SJSA1 (cell line): ENCODE data around the gene SPTY2D1. TPM values are rescaled to one million over a fixed set of nuclear protein-coding genes. Genes with fewer than 3 reads are reported as not detected.

ENCODE experiments used
- DNase-seq, 2 experiments: peaks; one replicate each; pipeline ENCODE4 v3.0.0-alpha.2; 2015 to 2020; ENCODE audit warnings: low spot score in 2 of 2, low read depth in 1 of 2
- H3K27ac ChIP-seq: fragments of 250-450 bp; sonication (Bioruptor Pico); 2 replicates; pipeline ENCODE4 v1.5.1; 2020; ENCODE audit warnings: mild to moderate bottlenecking, moderate library complexity
- H3K27me3 ChIP-seq: fragments of 250-450 bp; sonication (Bioruptor Pico); replicated peaks from 2 replicates; pipeline ENCODE4 v1.5.1; 2020; ENCODE audit warnings: mild to moderate bottlenecking, moderate library complexity
- H3K36me3 ChIP-seq: fragments of 250-450 bp; sonication (Bioruptor Pico); 2 replicates; pipeline ENCODE4 v1.5.1; 2020; ENCODE audit warnings: mild to moderate bottlenecking
- H3K4me1 ChIP-seq: fragments of 250-450 bp; sonication (Bioruptor Pico); replicated peaks from 2 replicates; pipeline ENCODE4 v1.6.1; 2021; ENCODE audit warnings: mild to moderate bottlenecking
- H3K4me3 ChIP-seq: fragments of 250-450 bp; sonication (Bioruptor Pico); 2 replicates; pipeline ENCODE4 v1.5.1; 2020; ENCODE audit warnings: mild to moderate bottlenecking
- H3K9me3 ChIP-seq: fragments of 250-450 bp; sonication (Bioruptor Pico); replicated peaks from 2 replicates; pipeline ENCODE4 v1.5.1; 2020; ENCODE audit warnings: mild to moderate bottlenecking
- total RNA-seq: library from RNA; depleted of rRNA; stranded (reverse); fragments of >200 nt; shearing (Covaris generic); gene quantifications from 2 replicates; pipeline ENCODE4 v1.2.3, GENCODE V29; 2014; rRNA removed

Gene SPTY2D1
- total RNA-seq, 1 experiment from 2014 or later: 13.3 TPM

DNA sequence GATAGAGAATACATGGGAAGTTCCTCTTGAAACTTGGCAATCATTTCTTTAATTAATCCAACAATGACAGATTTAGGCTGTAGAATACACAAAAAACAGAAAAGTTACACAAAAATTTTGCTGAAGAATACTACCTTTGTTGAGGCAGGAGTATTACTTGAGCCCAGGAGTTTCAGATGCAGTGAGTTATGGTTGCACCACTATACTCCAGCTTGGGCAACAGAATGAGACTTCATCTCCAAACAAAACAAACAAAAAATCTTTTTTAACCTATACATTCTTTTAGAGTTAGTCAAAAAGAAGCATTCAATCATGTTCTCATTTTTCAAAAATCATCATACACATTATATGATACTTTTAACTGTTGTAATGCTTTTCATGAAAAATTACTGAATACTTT, 67.7 kb downstream of the SPTY2D1 start:
- no peaks in the 10 kb centered on the region for H3K27me3 ChIP-seq
- no peak overlapping the region for H3K27ac ChIP-seq
- H3K36me3 ChIP-seq: no peaks in the 10 kb centered on the region
- no peaks in the 10 kb centered on the region for H3K4me1 ChIP-seq
- no peak for DNase-seq
- H3K4me3 ChIP-seq: no peak overlapping the region
- no peaks in the 10 kb centered on the region for H3K9me3 ChIP-seq

DNA sequence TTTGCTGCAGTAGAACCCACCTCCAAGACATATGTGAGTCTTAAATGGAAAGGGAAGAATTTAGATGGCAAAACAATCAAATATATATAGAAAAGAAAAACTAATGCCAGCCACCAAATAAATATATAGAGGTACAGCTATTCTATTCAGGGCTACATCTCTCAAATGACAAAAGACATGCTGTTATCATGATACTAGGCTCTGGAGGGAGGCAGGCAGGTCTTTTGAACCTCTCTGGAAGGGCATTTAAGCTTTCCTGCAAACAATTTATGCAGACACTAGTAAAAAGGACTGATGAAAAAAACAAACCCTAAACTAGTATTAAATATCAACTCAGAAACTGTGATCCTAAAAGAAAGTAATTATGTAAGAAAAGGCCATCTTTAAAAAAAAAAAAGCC, 70.0 kb downstream of the SPTY2D1 start:
- Histone ChIP-seq H3K36me3 (no peaks in the 10 kb centered on the region), H3K4me3 (no peak overlapping the region), H3K4me1 (no peaks in the 10 kb centered on the region), H3K9me3 (no peaks in the 10 kb centered on the region), H3K27ac (no peak overlapping the region), H3K27me3 (no peaks in the 10 kb centered on the region)
- DNase-seq: no peak

DNA sequence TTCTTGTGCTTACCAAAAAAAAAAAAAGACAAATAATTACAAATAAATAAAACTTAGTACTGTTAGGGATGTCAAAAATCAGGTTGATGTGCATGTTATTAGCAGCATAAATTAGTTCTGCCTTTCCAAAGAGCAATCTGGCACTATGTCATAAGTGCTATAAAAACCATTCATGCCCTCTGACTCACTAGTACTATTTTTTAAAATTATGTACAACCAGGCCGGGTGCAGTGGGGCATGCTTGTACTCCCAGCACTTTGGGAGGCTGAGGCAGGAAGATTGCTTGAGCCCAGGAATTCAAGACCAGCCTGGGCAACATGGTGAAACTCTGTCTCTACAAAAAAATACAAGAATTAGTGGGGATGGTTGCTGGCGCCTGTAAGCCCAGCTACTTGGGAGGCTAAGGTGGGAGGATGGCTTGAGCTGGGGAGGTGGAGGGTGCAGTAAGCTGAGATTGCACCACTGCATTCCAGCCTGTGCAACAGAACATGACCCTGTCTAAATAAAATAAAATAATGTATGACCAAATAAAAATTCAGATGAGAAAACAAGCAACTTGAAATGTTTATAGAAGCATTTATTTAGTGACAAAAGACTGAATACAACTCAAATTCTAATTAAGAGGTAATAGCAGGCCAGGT, 70.9 kb downstream of the SPTY2D1 start:
- DNase-seq: no peak

More for the DNA sequence above, 70.9 kb downstream of the SPTY2D1 start:
- Histone ChIP-seq H3K36me3 (peaks cover under 1% of the 10 kb centered on the region; the same call in 1 of the 2 replicates), H3K4me3 (no peak overlapping the region), H3K27ac (no peak overlapping the region), H3K9me3 (no peaks in the 10 kb centered on the region), H3K4me1 (no peaks in the 10 kb centered on the region), H3K27me3 (no peaks in the 10 kb centered on the region)

Other genes starting within 250 kb of the SPTY2D1 start
- gene LDHA, start 239.8 kb downstream of the SPTY2D1 start, total RNA-seq: 758 and 913 TPM in 2 replicates
- 0.08 TPM in 1 of 2 replicates, not detected in the other for gene LDHC, start 222.0 kb downstream of the SPTY2D1 start, total RNA-seq
- gene LDHAL6A, start 178.5 kb downstream of the SPTY2D1 start, total RNA-seq: not detected in 2 replicates
- 27.3 and 55.9 TPM in 2 replicates for gene TSG101, start 107.4 kb downstream of the SPTY2D1 start, total RNA-seq
- 14.9 and 22.0 TPM in 2 replicates for gene UEVLD, start 45.6 kb downstream of the SPTY2D1 start, total RNA-seq
- 0.32 and 0.91 TPM in 2 replicates for gene MISFA, start 34.6 kb downstream of the SPTY2D1 start, total RNA-seq
- 0.32 TPM in 1 of 2 replicates, not detected in the other for gene TMEM86A, start 64.4 kb upstream of the SPTY2D1 start, total RNA-seq
- gene IGSF22, start 91.8 kb upstream of the SPTY2D1 start, total RNA-seq: not detected in 2 replicates
- gene PTPN5, start 157.5 kb upstream of the SPTY2D1 start, total RNA-seq: not detected in 2 replicates